Colonic mucosa (tissue), 4 donors: ENCODE results near the gene PLA2G4D. TPM values are rescaled to one million over a fixed set of nuclear protein-coding genes. Genes with fewer than 3 reads are reported as not detected.
A peak's percentile ranks its signal among the peaks of the same experiment; 100 is the strongest.

ENCODE experiments used
- DNase-seq: peaks from one replicate; pipeline ENCODE4 v3.0.0-alpha.2; 2020
- H3K27ac ChIP-seq: fragments of 200-600 bp; one replicate; pipeline ENCODE4 v1.8.0; 2021
- H3K27me3 ChIP-seq: fragments of 200-600 bp; one replicate; pipeline ENCODE4 v1.8.0; 2021
- H3K36me3 ChIP-seq: fragments of 200-600 bp; one replicate; pipeline ENCODE4 v1.8.0; 2021
- H3K4me1 ChIP-seq: fragments of 200-600 bp; one replicate; pipeline ENCODE4 v1.8.0; 2021; ENCODE audit warnings: mild to moderate bottlenecking
- H3K4me3 ChIP-seq: fragments of 200-600 bp; one replicate; pipeline ENCODE4 v1.8.0; 2021
- H3K9ac ChIP-seq, 2 donors: one replicate each; pipeline ENCODE4 v1.7.0; 2013; ENCODE audit warnings: control low read depth in 2 of 2, low read depth in 2 of 2, low read length in 2 of 2
- H3K9me3 ChIP-seq: fragments of 200-600 bp; one replicate; pipeline ENCODE4 v1.8.0; 2021
- CTCF ChIP-seq: fragments of 200-600 bp; IDR thresholded peaks from one replicate; pipeline ENCODE4 v1.8.0; 2022; ENCODE audit warnings: antibody characterized with exemption, mild to moderate bottlenecking
- intact Hi-C: fragments of 100-400 bp; cut with DNase I; formaldehyde crosslinking; loops from one replicate; pipeline ENCODE4 v1.14.1; 2022
- total RNA-seq, 2 donors: library from RNA; stranded (reverse); fragmentation: NEBNext Ultra II Directional in 1 of 2; extraction: Animal tissue kit (Norgen Biotek cat#: 25700) in 1 of 2; gene quantifications; one replicate each; pipeline ENCODE4 v1.2.1, GENCODE V29; 2021
- donor health status: healthy.
- donor health status: DM: no; HTN: no; CAD: no.
- donor health status: DM: no; HTN: no; CAD: no.

PLA2G4D gene
- total RNA-seq, 2 donors from 2014 or later = 0.24 to 0.27 TPM

- intact Hi-C loops = no loop called here
- no peak overlapping the region for H3K4me3 ChIP-seq
- H3K27ac ChIP-seq = peak overlapping the region; percentile 60
- no peaks in the 10 kb centered on the region for H3K9me3 ChIP-seq
- no peak for TF ChIP-seq CTCF
- no peaks in the 10 kb centered on the region for H3K36me3 ChIP-seq
- DNase-seq = peak; percentile 96
- H3K27me3 ChIP-seq = no peaks in the 10 kb centered on the region
- peaks cover 7% of the 10 kb centered on the region for H3K4me1 ChIP-seq
- peak overlapping the region in 1 of 2 donors; percentile 9 for H3K9ac ChIP-seq
Measured at GRCh38 chr15:42107473-42107872, 13.1 kb upstream of the PLA2G4D start.

GRCh38 chr15:42106288-42106687 lies 11.9 kb upstream of the PLA2G4D start:
- no peak overlapping the region for H3K9ac ChIP-seq
- H3K27me3 ChIP-seq = no peaks in the 10 kb centered on the region
- intact Hi-C loops = no loop called here
- peaks cover 7% of the 10 kb centered on the region for H3K4me1 ChIP-seq
- no peak for TF ChIP-seq CTCF
- H3K27ac ChIP-seq = no peak overlapping the region
- H3K36me3 ChIP-seq = no peaks in the 10 kb centered on the region
- H3K9me3 ChIP-seq = no peaks in the 10 kb centered on the region
- DNase-seq = peak; percentile 18
- H3K4me3 ChIP-seq = no peak overlapping the region

GRCh38 chr15:42104095-42104891 lies 9.9 kb upstream of the PLA2G4D start:
- Histone ChIP-seq H3K27me3 (no peaks in the 10 kb centered on the region), H3K4me1 (peaks cover 7% of the 10 kb centered on the region), H3K27ac (no peak overlapping the region), H3K9me3 (no peaks in the 10 kb centered on the region), H3K4me3 (no peak overlapping the region), H3K9ac (no peak overlapping the region), H3K36me3 (no peaks in the 10 kb centered on the region)
- TF ChIP-seq CTCF = no peak
- peak; percentile 16 for DNase-seq
- intact Hi-C loops = no loop called here

- Histone ChIP-seq H3K4me1 (peaks cover 7% of the 10 kb centered on the region), H3K9me3 (no peaks in the 10 kb centered on the region), H3K27me3 (no peaks in the 10 kb centered on the region), H3K4me3 (no peak overlapping the region), H3K9ac (no peak overlapping the region), H3K36me3 (no peaks in the 10 kb centered on the region), H3K27ac (no peak overlapping the region)
- no peak for TF ChIP-seq CTCF
- peak; percentile 17 for DNase-seq
- intact Hi-C loops = no loop called here
Measured at GRCh38 chr15:42102646-42103235, 8.4 kb upstream of the PLA2G4D start.

- H3K9ac ChIP-seq = no peak overlapping the region
- H3K36me3 ChIP-seq = no peaks in the 10 kb centered on the region
- H3K4me3 ChIP-seq = no peak overlapping the region
- no peak for DNase-seq
- H3K4me1 ChIP-seq = peaks cover 7% of the 10 kb centered on the region
- H3K9me3 ChIP-seq = no peaks in the 10 kb centered on the region
- TF ChIP-seq CTCF = no peak
- H3K27me3 ChIP-seq = no peaks in the 10 kb centered on the region
- H3K27ac ChIP-seq = no peak overlapping the region
- intact Hi-C loops = no loop called here
Measured at GRCh38 chr15:42101861-42102260, 7.5 kb upstream of the PLA2G4D start.
